Naive thymus-derived CD4-positive, alpha-beta T cell (primary cell): ENCODE measurements around the gene TSPAN9. TPM values are rescaled to one million over a fixed set of nuclear protein-coding genes. Genes with fewer than 3 reads are reported as not detected.

Experiments used
- ATAC-seq: fragments of 150-1000 bp; cut with Tn5 transposase; 2 replicates; pipeline ENCODE4 v1.10.0; 2021; ENCODE audit warnings: mild to moderate bottlenecking, moderate library complexity
- CTCF ChIA-PET: fragments of 350-600 bp; sonication (Branson Sonifier 250); formaldehyde crosslinking; loops from one replicate; lab custom pipeline; 2021; ENCODE audit warnings: antibody characterized with exemption; lab: Charles Lee
- POLR2A ChIA-PET: fragments of 350-600 bp; sonication (Branson Sonifier 250); formaldehyde crosslinking; loops from one replicate; lab custom pipeline; 2021; ENCODE audit warnings: antibody characterized with exemption, inconsistent platforms; lab: Charles Lee
- DNase-seq, 9 donors: peaks; one replicate each; pipeline versions ENCODE4 v3.0.0 to v3.0.0-alpha.2; 2020 to 2022; ENCODE audit warnings: mixed read lengths in 1 of 9
- H3K27ac ChIP-seq: one replicate; pipeline ENCODE4 v1.7.0; 2013; ENCODE audit warnings: mild to moderate bottlenecking, low read depth, low read length, moderate library complexity
- H3K27me3 ChIP-seq, 2 donors: one replicate each; pipeline ENCODE4 v1.7.0; 2013; ENCODE audit warnings: low read length in 2 of 2, mild to moderate bottlenecking in 2 of 2, moderate library complexity in 2 of 2; ENCODE audit not compliant: control insufficient read depth in 2 of 2, insufficient read depth in 2 of 2
- H3K36me3 ChIP-seq, 3 experiments: 1 replicate in 2 of 3; 2 replicates in 1 of 3; pipeline ENCODE4 v1.7.0; 2013; ENCODE audit warnings: low read length in 3 of 3, mild to moderate bottlenecking in 3 of 3, moderate library complexity in 1 of 3; ENCODE audit not compliant: insufficient read depth in 3 of 3, control insufficient read depth in 2 of 3
- H3K4me1 ChIP-seq, 2 donors: one replicate each; pipeline ENCODE4 v1.7.0; 2013; ENCODE audit warnings: low read length in 2 of 2, mild to moderate bottlenecking in 2 of 2, moderate library complexity in 1 of 2; ENCODE audit not compliant: control insufficient read depth in 2 of 2, insufficient read depth in 2 of 2
- H3K4me3 ChIP-seq: 2 replicates; pipeline ENCODE4 v1.7.0; 2013; ENCODE audit warnings: mild to moderate bottlenecking, low read length
- H3K9me3 ChIP-seq, 3 experiments: 1 replicate in 2 of 3; 2 replicates in 1 of 3; pipeline ENCODE4 v1.7.0; 2013; ENCODE audit warnings: low read length in 3 of 3; ENCODE audit not compliant: control insufficient read depth in 2 of 3
- H3K27ac Mint-ChIP-seq, 9 donors: one replicate each; pipeline ENCODE4 v1.8.0; 2020 to 2022; ENCODE audit warnings: mixed read lengths in 9 of 9, mild to moderate bottlenecking in 8 of 9, moderate library complexity in 5 of 9, inconsistent platforms in 2 of 9
- H3K27me3 Mint-ChIP-seq, 5 donors: one replicate each; pipeline ENCODE4 v1.8.0; 2021 to 2022; ENCODE audit warnings: mixed read lengths in 5 of 5, mild to moderate bottlenecking in 1 of 5
- H3K36me3 Mint-ChIP-seq, 5 donors: one replicate each; pipeline ENCODE4 v1.8.0; 2020 to 2022; ENCODE audit warnings: mixed read lengths in 5 of 5, mild to moderate bottlenecking in 3 of 5, inconsistent platforms in 1 of 5
- H3K4me1 Mint-ChIP-seq, 7 donors: one replicate each; pipeline ENCODE4 v1.8.0; 2020 to 2022; ENCODE audit warnings: mixed read lengths in 7 of 7, mild to moderate bottlenecking in 3 of 7, inconsistent platforms in 1 of 7
- H3K4me3 Mint-ChIP-seq, 10 donors: one replicate each; pipeline ENCODE4 v1.8.0; 2020 to 2022; ENCODE audit warnings: mild to moderate bottlenecking in 10 of 10, mixed read lengths in 10 of 10, moderate library complexity in 6 of 10, inconsistent platforms in 2 of 10
- H3K9me3 Mint-ChIP-seq, 11 donors: one replicate each; pipeline ENCODE4 v1.8.0; 2020 to 2022; ENCODE audit warnings: mixed read lengths in 11 of 11, mild to moderate bottlenecking in 4 of 11, inconsistent platforms in 1 of 11, moderate library complexity in 1 of 11
- intact Hi-C, 2 donors: fragments of 100-400 bp; cut with micrococcal nuclease; formaldehyde crosslinking; loops; one replicate each; pipeline ENCODE4 v1.15.1; 2023
- polyA plus RNA-seq, 2 donors: library from polyadenylated mRNA; unstranded; fragments of 300-500 nt; fragmentation: Illumina TruSeq; gene quantifications; one replicate each; pipeline ENCODE4 v1.2.3, GENCODE V29; 2021
- total RNA-seq, 6 experiments: library from RNA in 5 of 6; stranded (reverse) in 5 of 6; gene quantifications; 1 replicate in 5 of 6; 2 replicates in 1 of 6; pipeline ENCODE4 v1.2.3 and lab custom pipeline; 2021 to 2026

Gene TSPAN9
- total and polyA plus RNA-seq, 7 experiments from 2014 or later, result 0.20 to 1.8 (median 1.1) TPM; not detected in 1

GRCh38 chr12:3326156-3326849 is 249.1 kb downstream of the TSPAN9 start:
- H3K36me3 Mint-ChIP-seq, result no peaks in the 10 kb centered on the region
- no peak overlapping the region for H3K4me3 Mint-ChIP-seq
- intact Hi-C loops, result no loop called here
- peaks cover 0 to 2% (median 0%) of the 10 kb centered on the region in 11 donors for H3K9me3 Mint-ChIP-seq
- Histone ChIP-seq H3K27ac (no peak overlapping the region), H3K4me1 (no peaks in the 10 kb centered on the region), H3K4me3 (no peak overlapping the region), H3K36me3 (no peaks in the 10 kb centered on the region), H3K27me3 (no peaks in the 10 kb centered on the region), H3K9me3 (no peaks in the 10 kb centered on the region)
- ATAC-seq (no peak), DNase-seq (no peak)
- H3K27me3 Mint-ChIP-seq, result peaks cover 0 to 12% (median 0%) of the 10 kb centered on the region in 5 donors
- no peak overlapping the region for H3K27ac Mint-ChIP-seq
- CTCF ChIA-PET, result no interaction called here
- POLR2A ChIA-PET, result no interaction called here
- peaks cover 0 to 2% (median 0%) of the 10 kb centered on the region in 7 donors for H3K4me1 Mint-ChIP-seq

DNA sequence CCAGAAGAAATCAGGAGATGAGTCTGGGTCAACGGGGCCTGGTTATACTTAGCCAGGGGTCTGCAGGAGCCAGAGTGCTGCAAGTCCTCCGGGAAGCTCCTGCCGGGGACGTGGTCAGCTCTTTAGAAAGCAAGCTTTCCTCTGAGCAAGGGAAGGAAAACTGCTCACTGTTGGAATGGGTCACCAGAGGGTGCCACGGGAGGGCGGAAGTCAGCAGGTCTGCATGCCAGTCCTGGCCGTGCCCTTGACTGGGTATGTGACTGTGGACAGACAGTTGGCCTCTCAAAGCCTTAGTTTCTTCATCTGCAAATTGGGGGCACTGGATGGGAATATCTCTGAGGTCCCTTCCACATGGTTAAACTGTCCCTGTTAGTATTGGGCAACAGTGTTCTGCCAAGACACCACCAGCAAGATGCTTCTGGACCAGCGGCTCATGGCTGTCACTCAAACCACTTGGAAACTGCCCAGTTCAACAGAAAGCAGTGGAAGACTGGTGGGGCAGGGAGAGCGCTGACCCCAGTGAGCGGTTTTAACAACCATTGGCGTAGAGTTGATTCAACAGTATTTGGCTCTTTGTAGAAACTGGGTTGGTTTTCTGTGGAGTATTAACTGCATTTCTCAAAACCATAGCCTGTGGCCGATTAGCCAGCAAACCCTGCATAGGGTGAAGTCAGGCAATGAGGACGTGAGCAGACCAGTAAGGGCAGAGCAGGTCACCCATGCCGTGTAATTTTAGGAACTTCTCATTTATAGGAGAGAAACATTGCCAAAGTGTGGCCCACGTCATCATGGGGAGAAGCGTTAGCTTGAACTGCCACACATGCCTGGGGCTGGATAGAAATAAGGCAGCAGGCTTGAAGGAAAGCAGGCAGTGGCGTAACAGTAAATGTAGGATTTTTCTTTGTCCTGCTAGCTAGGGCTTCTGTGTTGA is 249.9 kb downstream of the TSPAN9 start:
- H3K36me3 Mint-ChIP-seq, result no peaks in the 10 kb centered on the region
- Histone ChIP-seq H3K27ac (no peak overlapping the region), H3K36me3 (no peaks in the 10 kb centered on the region), H3K9me3 (no peaks in the 10 kb centered on the region), H3K4me1 (no peaks in the 10 kb centered on the region), H3K27me3 (no peaks in the 10 kb centered on the region), H3K4me3 (no peak overlapping the region)
- no peak for DNase-seq
- peaks cover 0 to 2% (median 0%) of the 10 kb centered on the region in 7 donors for H3K4me1 Mint-ChIP-seq
- H3K27me3 Mint-ChIP-seq, result peaks cover 0 to 12% (median 0%) of the 10 kb centered on the region in 5 donors
- ChIA-PET POLR2A (no interaction called here), CTCF (no interaction called here)
- intact Hi-C loops, result no loop called here
- ATAC-seq, result no peak
- peaks cover 0 to 2% (median 0%) of the 10 kb centered on the region in 11 donors for H3K9me3 Mint-ChIP-seq
- H3K4me3 Mint-ChIP-seq, result no peak overlapping the region
- no peak overlapping the region for H3K27ac Mint-ChIP-seq

DNA sequence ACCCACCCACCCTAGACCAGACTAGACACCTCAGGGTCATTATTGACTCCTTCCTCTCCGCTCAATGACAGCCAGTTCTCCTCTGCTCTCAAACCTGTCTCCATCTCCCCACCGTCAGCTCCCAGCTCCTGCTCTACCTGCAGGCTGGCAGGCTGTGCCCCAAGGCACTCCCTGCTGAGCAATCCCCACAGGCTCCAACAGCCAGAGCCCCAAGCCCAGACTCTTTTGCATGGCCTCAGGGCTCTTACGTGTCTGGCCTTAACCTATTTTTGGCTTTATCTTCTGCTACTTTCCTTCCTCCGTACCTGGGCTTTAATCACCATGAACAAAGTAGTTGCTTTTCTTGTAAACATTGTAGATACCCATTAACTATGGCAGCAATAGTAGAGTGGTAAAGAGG is 250.9 kb downstream of the TSPAN9 start:
- Mint-ChIP-seq H3K27me3 (peaks cover 0 to 12% (median 0%) of the 10 kb centered on the region in 5 donors), H3K36me3 (no peaks in the 10 kb centered on the region), H3K4me1 (peaks cover 0 to 2% (median 0%) of the 10 kb centered on the region in 7 donors), H3K9me3 (no peaks in the 10 kb centered on the region), H3K4me3 (no peak overlapping the region), H3K27ac (no peak overlapping the region)
- ChIA-PET POLR2A (no interaction called here), CTCF (no interaction called here)
- no peak overlapping the region for H3K4me3 ChIP-seq
- H3K27ac ChIP-seq, result no peak overlapping the region
- H3K9me3 ChIP-seq, result no peaks in the 10 kb centered on the region
- ATAC-seq (no peak), DNase-seq (no peak)
- intact Hi-C loops, result no loop called here
- H3K27me3 ChIP-seq, result no peaks in the 10 kb centered on the region
- no peaks in the 10 kb centered on the region for H3K4me1 ChIP-seq
- no peaks in the 10 kb centered on the region for H3K36me3 ChIP-seq

GRCh38 chr12:3328571-3328970 is 251.4 kb downstream of the TSPAN9 start:
- no peaks in the 10 kb centered on the region for H3K4me1 ChIP-seq
- no peak for ATAC-seq
- no peaks in the 10 kb centered on the region for H3K36me3 ChIP-seq
- H3K4me3 Mint-ChIP-seq, result no peak overlapping the region
- DNase-seq, result no peak
- H3K27me3 ChIP-seq, result no peaks in the 10 kb centered on the region
- H3K27ac Mint-ChIP-seq, result no peak overlapping the region
- peaks cover 0 to 12% (median 0%) of the 10 kb centered on the region in 5 donors for H3K27me3 Mint-ChIP-seq
- no peak overlapping the region for H3K27ac ChIP-seq
- H3K4me1 Mint-ChIP-seq, result peaks cover 0 to 2% (median 0%) of the 10 kb centered on the region in 7 donors
- ChIA-PET POLR2A (no interaction called here), CTCF (no interaction called here)
- intact Hi-C loops, result no loop called here
- no peak overlapping the region for H3K4me3 ChIP-seq
- H3K9me3 Mint-ChIP-seq, result no peaks in the 10 kb centered on the region
- no peaks in the 10 kb centered on the region for H3K36me3 Mint-ChIP-seq
- H3K9me3 ChIP-seq, result no peaks in the 10 kb centered on the region

DNA sequence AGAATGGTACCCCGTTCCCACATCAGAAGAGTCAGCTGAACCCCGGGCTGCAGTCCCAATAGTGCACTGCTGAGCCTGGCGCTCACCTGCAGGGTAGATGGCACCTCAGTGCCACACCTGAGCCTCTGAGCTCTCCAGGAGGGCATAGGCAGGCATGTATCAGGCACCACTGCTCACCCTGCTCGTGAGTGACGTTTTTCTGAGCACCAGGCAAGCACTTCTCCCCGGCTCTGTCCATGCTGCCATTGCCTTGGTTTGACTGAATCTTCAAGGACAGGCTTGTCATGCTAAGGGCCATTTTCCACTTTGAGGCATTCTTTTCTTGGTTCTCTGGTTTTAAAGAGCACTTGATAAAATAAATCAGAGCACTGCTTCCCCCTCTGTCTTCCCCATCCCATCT is 252.2 kb downstream of the TSPAN9 start:
- intact Hi-C loops, result no loop called here
- Histone ChIP-seq H3K27me3 (no peaks in the 10 kb centered on the region), H3K27ac (no peak overlapping the region), H3K36me3 (no peaks in the 10 kb centered on the region), H3K4me1 (no peaks in the 10 kb centered on the region), H3K9me3 (no peaks in the 10 kb centered on the region), H3K4me3 (no peak overlapping the region)
- no peaks in the 10 kb centered on the region for H3K36me3 Mint-ChIP-seq
- H3K4me3 Mint-ChIP-seq, result no peak overlapping the region
- no peak overlapping the region for H3K27ac Mint-ChIP-seq
- DNase-seq, result no peak
- CTCF ChIA-PET, result no interaction called here
- no peaks in the 10 kb centered on the region for H3K9me3 Mint-ChIP-seq
- no peak for ATAC-seq
- H3K4me1 Mint-ChIP-seq, result peaks cover 0 to 2% (median 0%) of the 10 kb centered on the region in 7 donors
- H3K27me3 Mint-ChIP-seq, result peaks cover 0 to 12% (median 0%) of the 10 kb centered on the region in 5 donors
- POLR2A ChIA-PET, result no interaction called here

GRCh38 chr12:3330976-3331510 is 253.9 kb downstream of the TSPAN9 start:
- Mint-ChIP-seq H3K27ac (no peak overlapping the region), H3K36me3 (no peaks in the 10 kb centered on the region), H3K4me1 (peaks cover 0 to 2% (median 0%) of the 10 kb centered on the region in 7 donors), H3K27me3 (peaks cover 0 to 22% (median 9%) of the 10 kb centered on the region in 5 donors), H3K9me3 (no peaks in the 10 kb centered on the region), H3K4me3 (no peak overlapping the region)
- Histone ChIP-seq H3K27ac (no peak overlapping the region), H3K4me1 (no peaks in the 10 kb centered on the region), H3K27me3 (no peaks in the 10 kb centered on the region), H3K36me3 (no peaks in the 10 kb centered on the region), H3K4me3 (no peak overlapping the region), H3K9me3 (no peaks in the 10 kb centered on the region)
- intact Hi-C loops, result no loop called here
- CTCF ChIA-PET, result no interaction called here
- DNase-seq (no peak), ATAC-seq (no peak)
- POLR2A ChIA-PET, result no interaction called here
